HL-60 (cell line): ENCODE data around the gene CNDP2.

ENCODE experiments used
- CTCF ChIP-seq: IDR thresholded peaks from one replicate; pipeline ENCODE4 v1.5.1; 2011; ENCODE audit warnings: low read length, control low read depth, inconsistent platforms; ENCODE audit not compliant: insufficient read depth
- POLR2AphosphoS5 ChIP-seq: IDR thresholded peaks from 2 replicates; pipeline ENCODE4 v1.6.1; 2012; ENCODE audit warnings: low read depth
- REST ChIP-seq: IDR thresholded peaks from 2 replicates; pipeline ENCODE4 v1.6.1; 2012; ENCODE audit warnings: low read depth; ENCODE audit not compliant: insufficient replicate concordance

GRCh38 chr18:74446631-74447403 is 49.3 kb upstream of the CNDP2 start:
- TF ChIP-seq CTCF (no peak), POLR2AphosphoS5 (no peak), REST (no peak)
